B cell (primary cell): ENCODE results near the gene ATP9A. TPM values are rescaled to one million over a fixed set of nuclear protein-coding genes. Genes with fewer than 3 reads are reported as not detected.

Experiments used
- ATAC-seq: fragments of 200-7000 bp; cut with Tn5 transposase; one replicate; pipeline ENCODE4 v1.10.0; 2021; ENCODE audit warnings: low read depth, mild to moderate bottlenecking, moderate number of reproducible peaks, moderate library complexity
- CTCF ChIA-PET: fragments of 350-600 bp; sonication (Branson Sonifier 250); formaldehyde crosslinking; loops from one replicate; lab custom pipeline; 2021; ENCODE audit warnings: antibody characterized with exemption, inconsistent platforms; lab: Charles Lee
- POLR2A ChIA-PET: fragments of 350-600 bp; sonication (Branson Sonifier 250); formaldehyde crosslinking; loops from one replicate; lab custom pipeline; 2021; ENCODE audit warnings: antibody characterized with exemption; lab: Charles Lee
- DNase-seq: peaks from one replicate; pipeline ENCODE4 v3.0.0; 2013
- H2AFZ ChIP-seq: 2 replicates; pipeline ENCODE4 v1.6.1; 2012; ENCODE audit warnings: mild to moderate bottlenecking, low read depth, low read length; ENCODE audit not compliant: insufficient read depth, poor library complexity, severe bottlenecking
- H3K27ac ChIP-seq, 2 donors: 1 replicate in 1 of 2; 2 replicates in 1 of 2; pipeline ENCODE4 v1.5.1; 2012 to 2013; ENCODE audit warnings: low read length in 2 of 2, mild to moderate bottlenecking in 2 of 2, moderate library complexity in 1 of 2
- H3K27me3 ChIP-seq, 4 experiments: fragments of 200-600 bp in 1 of 4; sonication (generic) in 1 of 4; replicated peaks in 1 of 4; 1 replicate in 2 of 4; 2 replicates in 2 of 4; pipeline versions ENCODE4 v1.6.1 to v1.7.0; 2013 to 2016; ENCODE audit warnings: low read length in 3 of 4, mild to moderate bottlenecking in 2 of 4, mixed read lengths in 1 of 4, moderate library complexity in 1 of 4; ENCODE audit not compliant: insufficient read depth in 4 of 4, control insufficient read depth in 3 of 4; ENCODE audit errors: control extremely low read depth in 1 of 4
- H3K36me3 ChIP-seq, 2 experiments: replicated peaks in 1 of 2; 1 replicate in 1 of 2; 2 replicates in 1 of 2; pipeline versions ENCODE4 v1.6.1 to v1.7.1; 2013; ENCODE audit warnings: low read length in 1 of 2; ENCODE audit not compliant: insufficient read depth in 2 of 2, control insufficient read depth in 1 of 2; ENCODE audit errors: control extremely low read depth in 1 of 2, extremely low read depth in 1 of 2
- H3K4me1 ChIP-seq, 2 donors: fragments of 200-600 bp in 1 of 2; sonication (generic) in 1 of 2; 1 replicate in 1 of 2; 2 replicates in 1 of 2; pipeline versions ENCODE4 v1.5.1 to v1.6.1; 2013 to 2017; ENCODE audit warnings: low read length in 2 of 2; ENCODE audit not compliant: control insufficient read depth in 2 of 2, insufficient read depth in 2 of 2
- H3K4me2 ChIP-seq: replicated peaks from 2 replicates; pipeline ENCODE3; 2012; ENCODE audit warnings: mild to moderate bottlenecking, low read depth, low read length; ENCODE audit not compliant: poor library complexity, severe bottlenecking
- H3K4me3 ChIP-seq, 5 experiments: fragments of 200-600 bp in 1 of 5; sonication (generic) in 1 of 5; 1 replicate in 3 of 5; 2 replicates in 2 of 5; pipeline versions ENCODE4 v1.5.1 to v1.7.0; 2011 to 2016; ENCODE audit warnings: low read length in 4 of 5, mild to moderate bottlenecking in 4 of 5, low read depth in 2 of 5, control low read depth in 1 of 5, moderate library complexity in 1 of 5; ENCODE audit not compliant: insufficient read depth in 1 of 5; ENCODE audit errors: control extremely low read depth in 1 of 5, extremely low read depth in 1 of 5
- H3K79me2 ChIP-seq: fragments of 200-600 bp; sonication (generic); one replicate; pipeline ENCODE4 v1.6.0; 2016; ENCODE audit warnings: low read length; ENCODE audit not compliant: control insufficient read depth, insufficient read depth
- H3K9ac ChIP-seq: fragments of 200-600 bp; sonication (generic); 2 replicates; pipeline ENCODE4 v1.6.1; 2017; ENCODE audit warnings: mild to moderate bottlenecking, low read length, moderate library complexity
- H3K9me3 ChIP-seq, 3 donors: one replicate each; pipeline versions ENCODE4 v1.6.1 to v1.7.1; 2013; ENCODE audit warnings: low read length in 2 of 3; ENCODE audit not compliant: control insufficient read depth in 2 of 3, insufficient read depth in 1 of 3; ENCODE audit errors: control extremely low read depth in 1 of 3
- H4K20me1 ChIP-seq: 2 replicates; pipeline ENCODE4 v1.6.0; 2012; ENCODE audit warnings: mild to moderate bottlenecking, low read length; ENCODE audit not compliant: insufficient read depth, control insufficient read depth, poor library complexity, severe bottlenecking
- H3K27ac Mint-ChIP-seq: one replicate; pipeline ENCODE4 v1.8.0; 2021; ENCODE audit warnings: mixed read lengths
- H3K27me3 Mint-ChIP-seq: one replicate; pipeline ENCODE4 v1.8.0; 2021; ENCODE audit warnings: mixed read lengths
- H3K4me1 Mint-ChIP-seq: one replicate; pipeline ENCODE4 v1.8.0; 2021; ENCODE audit warnings: mixed read lengths
- H3K4me3 Mint-ChIP-seq: one replicate; pipeline ENCODE4 v1.8.0; 2021; ENCODE audit warnings: mixed read lengths
- H3K9me3 Mint-ChIP-seq: one replicate; pipeline ENCODE4 v1.8.0; 2022; ENCODE audit warnings: mixed read lengths; ENCODE audit not compliant: insufficient read depth
- EZH2 ChIP-seq: IDR thresholded peaks from 2 replicates; pipeline ENCODE4 v1.6.1; 2012; ENCODE audit warnings: borderline replicate concordance, low read depth, mild to moderate bottlenecking, moderate library complexity, low read length; ENCODE audit not compliant: insufficient read depth, poor library complexity, severe bottlenecking
- WGBS: methylation state at CpG from one replicate; pipeline ENCODE4 v1.1.5; 2013; ENCODE audit warnings: missing lambda C conversion rate; ENCODE audit not compliant: insufficient coverage; 5-methylcytosine and 5-hydroxymethylcytosine counted together
- intact Hi-C: fragments of 100-400 bp; cut with micrococcal nuclease; formaldehyde crosslinking; loops from one replicate; pipeline ENCODE4 v1.10.0; 2022
- polyA plus RNA-seq: library from polyadenylated mRNA; depleted of rRNA; stranded (reverse); fragments of >200 nt; gene quantifications from 2 replicates; pipeline ENCODE4 v1.2.3, GENCODE V29; 2012
- total RNA-seq, 2 donors: library from RNA; stranded (reverse); fragments of 120-200 nt in 1 of 2; gene quantifications; 1 replicate in 1 of 2; 2 replicates in 1 of 2; pipeline versions ENCODE4 v1.2.3 to v1.2.4, GENCODE V29; 2013 to 2022
- TF ChIP-seq, protein P1 (sequence below): fragments of 200-600 bp; IDR thresholded peaks from one replicate; pipeline ENCODE4 v1.8.0; 2022; ENCODE audit warnings: antibody characterized with exemption, mild to moderate bottlenecking

ATP9A gene
- total and polyA plus RNA-seq, 2 donors (not counting 1 experiment from before 2014, with no cell fraction given), result 0.13 to 0.22 TPM

DNA sequence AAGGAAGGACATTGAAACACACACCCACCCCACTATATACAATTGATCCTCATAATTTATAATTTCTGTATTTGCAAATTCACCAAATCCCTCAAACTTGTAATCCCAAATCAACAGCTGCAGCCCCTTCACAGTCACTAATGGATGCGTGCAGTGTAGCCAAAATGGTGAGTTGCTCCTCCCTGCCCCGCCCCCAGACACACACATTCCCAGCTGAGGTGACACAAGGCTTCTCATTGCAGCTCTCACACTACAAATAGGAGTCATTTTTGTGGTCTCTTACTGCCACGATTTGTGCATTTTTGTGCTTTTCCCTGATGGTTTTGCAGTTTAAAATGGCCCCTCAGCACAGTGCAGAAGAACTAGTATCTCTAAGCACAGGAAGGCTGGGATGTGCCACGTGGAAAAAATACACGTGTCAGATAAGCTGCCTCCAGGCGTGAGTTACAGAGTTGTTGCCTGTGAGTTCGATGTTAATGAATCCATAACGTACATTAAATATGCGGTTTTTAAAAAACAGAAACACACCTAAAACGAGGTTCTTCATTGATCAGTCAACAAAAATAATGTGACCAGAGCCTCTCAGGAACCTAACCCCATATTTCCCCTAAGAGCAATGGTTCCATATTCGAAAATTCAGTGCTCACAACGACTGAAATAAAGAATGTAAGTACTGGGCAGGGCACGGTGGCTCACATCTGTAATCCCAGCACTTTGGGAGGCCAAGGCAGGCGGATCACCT lies 8.2 kb downstream of the ATP9A start:
- no peak for TF ChIP-seq EZH2
- TF ChIP-seq, protein P1, sequence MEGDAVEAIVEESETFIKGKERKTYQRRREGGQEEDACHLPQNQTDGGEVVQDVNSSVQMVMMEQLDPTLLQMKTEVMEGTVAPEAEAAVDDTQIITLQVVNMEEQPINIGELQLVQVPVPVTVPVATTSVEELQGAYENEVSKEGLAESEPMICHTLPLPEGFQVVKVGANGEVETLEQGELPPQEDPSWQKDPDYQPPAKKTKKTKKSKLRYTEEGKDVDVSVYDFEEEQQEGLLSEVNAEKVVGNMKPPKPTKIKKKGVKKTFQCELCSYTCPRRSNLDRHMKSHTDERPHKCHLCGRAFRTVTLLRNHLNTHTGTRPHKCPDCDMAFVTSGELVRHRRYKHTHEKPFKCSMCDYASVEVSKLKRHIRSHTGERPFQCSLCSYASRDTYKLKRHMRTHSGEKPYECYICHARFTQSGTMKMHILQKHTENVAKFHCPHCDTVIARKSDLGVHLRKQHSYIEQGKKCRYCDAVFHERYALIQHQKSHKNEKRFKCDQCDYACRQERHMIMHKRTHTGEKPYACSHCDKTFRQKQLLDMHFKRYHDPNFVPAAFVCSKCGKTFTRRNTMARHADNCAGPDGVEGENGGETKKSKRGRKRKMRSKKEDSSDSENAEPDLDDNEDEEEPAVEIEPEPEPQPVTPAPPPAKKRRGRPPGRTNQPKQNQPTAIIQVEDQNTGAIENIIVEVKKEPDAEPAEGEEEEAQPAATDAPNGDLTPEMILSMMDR, result no peak
- no peak overlapping the region for H3K9ac ChIP-seq
- no peak overlapping the region for H3K4me3 ChIP-seq
- no peaks in the 10 kb centered on the region for H3K9me3 Mint-ChIP-seq
- no peaks in the 10 kb centered on the region for H3K9me3 ChIP-seq
- no peaks in the 10 kb centered on the region for H3K4me1 Mint-ChIP-seq
- DNase-seq (no peak), ATAC-seq (no peak)
- POLR2A ChIA-PET, result no interaction called here
- 92% methylated on average over 10 of the region's 14 CpGs for WGBS
- no peak overlapping the region for H3K27ac Mint-ChIP-seq
- H2AFZ ChIP-seq, result no peak overlapping the region
- H3K4me1 ChIP-seq, result no peaks in the 10 kb centered on the region
- CTCF ChIA-PET, result no interaction called here
- H3K36me3 ChIP-seq, result no peaks in the 10 kb centered on the region
- H3K27me3 ChIP-seq, result no peaks in the 10 kb centered on the region
- H3K27me3 Mint-ChIP-seq, result peaks cover 7% of the 10 kb centered on the region
- no peaks in the 10 kb centered on the region for H3K79me2 ChIP-seq
- H3K4me2 ChIP-seq, result no peak overlapping the region
- no peaks in the 10 kb centered on the region for H4K20me1 ChIP-seq
- intact Hi-C loops, result no loop called here
- H3K27ac ChIP-seq, result no peak overlapping the region
- no peak overlapping the region for H3K4me3 Mint-ChIP-seq

DNA sequence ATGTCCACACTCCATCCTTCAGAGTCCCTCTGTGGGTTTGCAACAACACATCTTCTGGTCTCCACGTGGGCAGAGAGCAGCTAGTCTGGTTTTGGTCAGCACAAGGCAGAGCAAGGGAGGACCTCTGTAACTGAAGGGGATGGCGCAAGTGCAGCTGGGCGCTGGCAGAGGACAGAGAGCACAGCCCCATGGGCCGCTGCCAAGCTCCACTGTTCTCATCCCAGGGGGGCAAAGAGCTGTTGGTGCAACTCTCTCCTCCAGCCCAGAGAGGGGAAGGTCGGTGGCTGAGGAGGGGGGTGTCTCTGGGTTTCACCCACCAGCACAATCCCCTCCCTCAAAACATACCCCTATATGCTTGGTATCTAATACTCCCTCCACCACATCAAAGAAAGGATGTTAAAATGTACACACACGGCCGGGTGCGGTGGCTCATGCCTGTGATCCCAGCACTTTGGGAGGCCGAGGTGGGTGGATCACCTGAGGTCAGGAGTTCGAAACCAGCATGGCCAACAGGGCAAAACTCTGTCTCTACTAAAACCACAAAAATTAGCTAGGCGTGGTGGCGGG lies 9.1 kb downstream of the ATP9A start:
- no peaks in the 10 kb centered on the region for H3K4me1 Mint-ChIP-seq
- ChIA-PET CTCF (no interaction called here), POLR2A (no interaction called here)
- DNase-seq (no peak), ATAC-seq (no peak)
- TF ChIP-seq EZH2, result no peak
- TF ChIP-seq, protein P1, result no peak
- no peaks in the 10 kb centered on the region for H3K4me1 ChIP-seq
- WGBS, result 84% methylated on average over 11 of the region's 12 CpGs
- H3K27me3 ChIP-seq, result no peaks in the 10 kb centered on the region
- H3K4me2 ChIP-seq, result no peak overlapping the region
- H3K4me3 ChIP-seq, result no peak overlapping the region
- H3K9ac ChIP-seq, result no peak overlapping the region
- H3K27me3 Mint-ChIP-seq, result peaks cover under 1% of the 10 kb centered on the region
- H3K27ac Mint-ChIP-seq, result no peak overlapping the region
- no peaks in the 10 kb centered on the region for H3K9me3 ChIP-seq
- no peaks in the 10 kb centered on the region for H3K79me2 ChIP-seq
- H3K4me3 Mint-ChIP-seq, result no peak overlapping the region
- no peak overlapping the region for H2AFZ ChIP-seq
- H3K9me3 Mint-ChIP-seq, result no peaks in the 10 kb centered on the region
- no peaks in the 10 kb centered on the region for H4K20me1 ChIP-seq
- H3K36me3 ChIP-seq, result no peaks in the 10 kb centered on the region
- no peak overlapping the region for H3K27ac ChIP-seq
- intact Hi-C loops, result no loop called here
